ENCODE data around the gene CCNK. TPM values are rescaled to one million over a fixed set of nuclear protein-coding genes. Genes with fewer than 3 reads are reported as not detected.

The CCNK gene
- polyA plus RNA-seq, 4 donors, result 42.6 to 49.0 (median 45.6) TPM

- no peak for DNase-seq (ENCODE audit: low read depth in 4 of 4, low spot score in 2 of 4)
These were observed 37.5 kb downstream of the CCNK start for GRCh38 chr14:99518441-99519346.

GRCh38 chr14:99519347-99519881 is 38.2 kb downstream of the CCNK start:
- DNase-seq (ENCODE audit: low read depth in 4 of 4, low spot score in 2 of 4), result no peak

- DNase-seq (ENCODE audit: low read depth in 4 of 4, low spot score in 2 of 4), result no peak
These were observed 38.8 kb downstream of the CCNK start for GRCh38 chr14:99519931-99520421.

DNA sequence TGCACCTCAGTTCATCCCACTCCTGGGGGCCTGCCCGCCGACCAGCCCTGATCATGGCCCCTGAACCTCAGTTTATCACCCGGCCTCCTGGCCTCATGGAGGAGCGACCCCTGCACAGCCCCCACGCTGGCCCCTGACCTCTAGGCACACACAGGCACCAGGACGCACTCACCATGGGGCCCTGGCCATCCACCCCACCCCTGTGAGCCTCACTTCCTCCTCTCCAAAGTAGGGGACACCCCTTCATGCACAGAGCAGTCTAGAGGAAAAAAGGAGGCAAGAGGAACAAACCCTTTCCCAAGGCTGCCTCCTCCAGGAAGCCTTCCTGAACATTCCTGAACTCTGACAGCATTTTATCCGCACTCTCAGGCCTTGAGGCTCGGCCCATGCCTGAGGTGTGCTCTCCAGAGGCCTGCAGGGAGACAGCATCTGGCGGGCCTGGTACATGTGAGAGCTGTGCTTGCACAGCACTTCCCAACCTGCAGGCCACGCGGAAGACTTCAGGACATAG is 39.4 kb downstream of the CCNK start:
- DNase-seq (ENCODE audit: low read depth in 4 of 4, low spot score in 2 of 4), result no peak

GRCh38 chr14:99521176-99522024 is 40.2 kb downstream of the CCNK start:
- DNase-seq (ENCODE audit: low read depth in 4 of 4, low spot score in 2 of 4), result no peak

DNA sequence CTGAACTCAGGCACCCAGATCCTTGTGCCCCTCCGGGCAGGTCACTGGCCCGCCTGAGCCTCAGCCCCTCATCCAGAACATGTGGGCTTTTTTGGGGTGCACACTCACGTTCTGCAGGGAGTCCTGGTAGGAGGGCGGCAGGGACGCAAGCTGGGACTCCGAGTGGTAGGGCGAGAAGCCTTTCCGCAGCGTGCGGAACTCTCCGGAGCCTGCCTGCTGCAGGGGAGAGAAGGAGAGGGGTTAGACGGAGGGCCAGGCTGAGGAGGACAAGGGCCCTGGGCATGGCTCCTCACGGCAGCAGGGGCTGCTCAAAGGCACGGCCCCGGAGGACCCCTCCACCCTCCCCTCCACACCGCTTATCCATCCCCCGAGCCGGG is 40.8 kb downstream of the CCNK start:
- DNase-seq (ENCODE audit: low read depth in 4 of 4, low spot score in 2 of 4), result no peak

GRCh38 chr14:99522457-99522891 is 41.3 kb downstream of the CCNK start:
- no peak for DNase-seq (ENCODE audit: low read depth in 4 of 4, low spot score in 2 of 4)

DNA sequence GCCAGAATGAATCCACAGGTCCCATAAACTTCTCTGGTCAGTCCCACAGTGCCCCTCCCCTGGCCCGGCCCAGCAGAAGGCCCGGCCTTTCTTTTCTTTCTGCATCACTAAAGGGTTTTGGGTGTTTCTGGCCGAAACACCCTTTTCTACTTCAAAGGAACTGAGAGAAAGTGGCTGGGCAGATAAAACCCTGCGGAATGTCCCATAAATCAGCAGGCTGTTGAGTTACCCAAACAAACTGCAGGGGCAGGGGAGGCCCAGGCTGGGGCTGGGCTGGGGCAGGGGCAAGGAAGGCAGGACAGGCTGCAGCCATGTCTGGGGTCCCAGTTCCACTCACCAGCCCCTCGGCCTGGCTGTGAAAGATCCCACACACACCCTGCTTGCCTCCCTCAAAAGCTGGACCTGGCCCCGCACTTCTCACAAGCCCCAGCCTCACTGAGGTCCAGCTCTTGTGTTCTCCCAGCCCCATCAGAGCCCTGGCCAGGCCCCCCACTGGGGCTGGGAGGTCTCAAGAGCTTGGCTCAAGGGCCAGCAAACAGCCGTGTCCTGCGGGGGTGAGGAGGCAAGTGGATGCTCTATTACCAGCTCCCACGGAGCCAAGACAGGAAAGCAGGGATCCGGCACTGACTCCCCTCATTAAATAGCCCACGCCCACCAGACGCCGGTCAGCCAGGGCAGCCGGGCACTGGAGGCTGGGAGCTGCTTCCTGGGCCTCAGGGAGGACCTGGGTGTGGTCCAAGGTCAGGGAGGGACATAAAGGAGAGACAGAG is 41.9 kb downstream of the CCNK start:
- DNase-seq (ENCODE audit: low read depth in 4 of 4, low spot score in 2 of 4), result peak in 1 of 4 donors; percentile 51

DNA sequence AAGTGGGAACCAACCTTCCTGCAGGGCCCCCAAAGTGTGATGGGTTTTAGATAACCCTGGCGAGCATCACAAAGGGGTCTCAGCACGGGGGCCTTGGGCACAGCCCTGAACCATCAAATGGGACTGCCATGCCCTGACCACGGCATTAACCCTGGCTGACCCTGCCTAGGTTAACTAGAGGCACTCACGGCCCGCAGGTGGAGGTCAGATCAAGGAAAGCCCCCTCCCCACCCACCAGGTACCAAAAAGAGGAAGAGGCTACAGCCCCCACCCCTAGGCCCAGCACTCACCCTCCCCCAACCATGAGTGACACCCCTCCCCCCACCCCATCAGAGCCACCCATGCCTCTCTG is 42.5 kb downstream of the CCNK start:
- DNase-seq (ENCODE audit: low read depth in 4 of 4, low spot score in 2 of 4), result no peak

GRCh38 chr14:99524091-99524661 is 43.0 kb downstream of the CCNK start:
- DNase-seq (ENCODE audit: low read depth in 4 of 4, low spot score in 2 of 4), result no peak

DNA sequence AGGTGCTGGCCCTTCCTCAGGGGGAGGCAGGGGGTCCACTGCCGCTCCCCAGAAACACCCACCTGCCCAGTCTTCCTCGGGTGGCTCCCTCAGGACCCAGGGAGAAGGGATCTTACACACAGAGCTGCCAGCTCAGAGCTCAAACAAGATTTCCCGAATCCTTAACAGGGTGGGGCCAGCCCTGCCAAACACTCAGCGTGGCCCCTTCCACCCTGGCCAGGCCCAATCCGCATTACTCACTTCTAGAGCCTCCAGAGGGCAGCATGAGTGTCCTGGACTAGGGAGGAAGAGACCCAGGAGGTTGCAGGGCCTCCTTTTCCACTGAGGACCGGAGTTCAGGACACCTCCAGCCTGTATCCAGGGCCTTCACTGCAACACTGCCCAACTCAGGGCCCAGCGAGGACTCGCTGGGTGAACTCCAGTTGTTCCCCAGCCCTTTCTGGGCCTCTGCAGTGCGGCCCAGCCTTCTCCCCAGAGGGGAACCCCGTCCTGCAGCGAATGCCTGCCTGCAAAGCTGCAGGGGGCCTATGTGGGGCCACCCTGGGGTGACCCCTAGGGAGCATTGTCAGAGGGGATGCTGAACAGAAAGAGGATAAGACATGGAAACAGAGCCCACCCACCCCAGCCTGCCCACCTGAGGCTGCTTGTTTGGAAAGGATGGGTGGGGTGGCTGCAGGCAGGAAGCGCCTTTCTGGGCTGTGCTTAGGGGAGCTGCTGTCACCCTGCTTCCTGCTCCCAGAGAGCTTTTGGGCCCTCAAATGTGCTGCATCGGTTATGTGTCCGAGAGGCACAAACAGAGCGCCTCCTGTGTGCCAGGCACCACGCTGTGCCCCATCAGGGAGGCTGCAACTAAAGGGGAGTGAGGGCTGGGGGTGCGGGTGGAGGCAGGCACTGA is 43.8 kb downstream of the CCNK start:
- DNase-seq (ENCODE audit: low read depth in 4 of 4, low spot score in 2 of 4), result no peak

GRCh38 chr14:99525699-99526080 is 44.5 kb downstream of the CCNK start:
- DNase-seq (ENCODE audit: low read depth in 4 of 4, low spot score in 2 of 4), result no peak

DNA sequence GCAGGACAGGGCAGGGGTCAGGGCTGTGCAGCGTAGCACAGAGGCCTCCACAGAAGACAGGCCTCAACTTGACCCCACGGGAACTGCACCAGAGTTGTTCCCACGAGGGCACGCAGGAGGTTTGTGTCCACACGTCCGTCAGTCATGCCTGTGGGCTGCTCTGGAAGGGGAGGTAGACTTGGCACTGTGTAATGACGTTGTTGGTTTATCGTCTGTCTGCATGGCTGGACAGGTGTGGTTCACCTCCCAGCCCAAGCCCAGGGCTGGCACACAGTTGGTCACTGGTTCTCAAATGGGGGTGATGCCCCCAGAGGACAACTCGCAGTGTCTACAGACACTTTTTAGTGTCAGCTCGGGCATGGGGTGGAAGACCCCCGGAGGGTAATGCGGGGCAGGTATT is 45.8 kb downstream of the CCNK start:
- no peak for DNase-seq (ENCODE audit: low read depth in 4 of 4, low spot score in 2 of 4)

DNA sequence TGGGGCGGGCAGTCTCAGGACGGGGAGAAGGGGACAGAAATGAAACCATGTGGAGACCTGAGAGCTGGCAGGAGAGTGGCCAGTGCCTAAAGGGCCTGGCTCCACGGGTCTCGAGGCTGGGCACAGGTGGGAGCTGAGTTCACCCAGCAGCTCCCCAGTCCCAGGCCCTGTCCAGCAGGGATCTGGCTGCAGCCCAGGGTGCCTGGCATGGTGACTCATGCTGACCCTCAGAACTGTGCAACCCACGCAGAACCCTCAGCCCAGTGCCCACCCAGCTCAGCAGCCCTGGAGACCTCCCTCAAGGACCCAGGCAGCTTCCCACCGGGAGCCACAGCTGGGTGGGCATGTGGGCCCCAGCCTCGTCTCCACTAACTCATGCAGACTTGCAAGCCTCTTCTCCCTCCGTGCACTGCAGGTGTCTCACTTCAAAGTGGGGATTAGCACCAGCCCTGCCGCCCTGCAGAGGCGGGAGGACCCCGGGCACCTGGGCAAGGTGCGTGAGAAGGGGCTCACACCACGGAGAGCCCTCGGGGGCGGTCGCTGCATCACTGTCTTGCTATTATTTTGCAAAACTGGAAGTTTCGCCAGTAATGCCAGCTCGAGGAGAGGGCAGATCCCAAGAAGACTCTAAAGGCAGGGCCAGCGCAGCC is 46.3 kb downstream of the CCNK start:
- DNase-seq (ENCODE audit: low read depth in 4 of 4, low spot score in 2 of 4), result no peak

- no peak for DNase-seq (ENCODE audit: low read depth in 4 of 4, low spot score in 2 of 4)
These were observed 48.7 kb downstream of the CCNK start for GRCh38 chr14:99529899-99530298.

DNA sequence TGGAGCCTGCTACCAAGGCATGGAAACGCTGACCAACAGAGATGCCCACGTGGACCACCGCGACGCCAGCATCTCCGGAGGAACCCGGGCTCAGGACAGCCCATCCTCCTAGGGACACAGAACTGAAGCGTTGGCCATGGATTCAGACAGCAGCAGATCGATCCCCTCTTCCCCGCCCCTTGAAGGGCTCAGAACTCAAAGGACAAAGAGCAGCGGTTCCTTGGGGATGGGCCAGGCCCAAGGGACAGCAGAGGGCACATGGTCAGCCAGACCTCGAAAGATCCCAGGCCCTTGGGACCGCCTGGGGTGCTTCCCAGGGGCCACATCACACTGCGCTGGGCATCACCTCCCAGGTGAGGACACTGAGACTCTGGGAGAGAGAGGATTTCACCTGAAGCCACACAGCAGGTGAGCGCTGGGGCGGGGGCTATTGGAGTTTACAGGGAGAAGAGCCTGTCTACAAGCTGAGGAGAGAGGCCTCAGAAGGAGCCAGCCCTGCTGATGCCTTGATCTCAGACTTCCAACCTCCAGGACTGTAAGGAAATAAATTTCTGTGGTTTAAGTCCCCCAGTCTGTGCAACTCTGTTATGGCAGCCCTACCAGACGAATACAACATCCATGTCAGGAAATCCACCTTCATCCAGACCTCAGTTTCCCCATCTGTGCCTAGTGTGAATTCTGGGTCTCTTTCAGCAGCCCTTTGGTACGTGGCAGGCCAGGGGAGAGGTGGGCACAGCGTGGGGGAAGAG is 49.4 kb downstream of the CCNK start:
- no peak for DNase-seq (ENCODE audit: low read depth in 4 of 4, low spot score in 2 of 4)

DNA sequence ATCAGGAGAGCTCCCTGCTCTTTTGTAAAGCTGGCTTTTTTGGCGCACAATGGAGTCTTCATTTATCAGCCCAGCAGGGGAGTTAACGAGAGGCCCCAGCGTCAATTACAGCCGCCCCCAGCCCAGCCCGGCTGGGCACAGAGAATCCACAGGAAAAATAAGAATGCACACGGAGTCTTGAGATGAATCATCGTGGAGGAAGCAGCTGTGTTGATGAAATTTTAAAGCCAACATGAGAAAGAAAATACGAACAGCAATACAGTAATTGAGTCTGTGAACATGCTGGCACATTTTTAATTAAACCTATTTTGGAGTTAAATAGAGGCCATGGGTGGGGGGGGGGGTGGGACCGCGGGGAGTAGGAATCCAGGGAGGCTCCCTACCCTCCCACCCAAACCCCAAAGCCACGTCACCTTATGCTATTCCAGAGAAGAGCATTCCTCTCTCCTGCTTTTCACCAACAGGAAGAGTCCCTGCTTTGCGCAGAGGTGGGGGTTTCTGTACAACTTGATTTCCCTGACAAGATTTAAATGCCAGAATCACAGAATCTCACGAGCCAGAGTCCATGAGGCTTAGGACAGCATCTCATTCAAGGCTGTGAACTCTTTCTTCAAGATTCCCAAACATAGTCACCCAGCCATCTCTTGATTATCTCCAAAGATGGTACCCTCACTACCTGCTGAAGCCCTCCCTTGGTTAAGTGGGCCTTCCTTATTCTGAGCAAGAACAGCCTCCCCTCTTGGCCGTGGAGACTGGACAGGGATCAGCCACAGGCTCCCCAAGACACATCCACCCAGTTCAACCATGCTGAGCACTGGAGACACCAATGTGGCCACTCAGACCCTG is 50.3 kb downstream of the CCNK start:
- DNase-seq (ENCODE audit: low read depth in 4 of 4, low spot score in 2 of 4), result no peak
